K562 (cell line): ENCODE data around the gene QSOX2. TPM values are rescaled to one million over a fixed set of nuclear protein-coding genes. Genes with fewer than 3 reads are reported as not detected.

ENCODE experiments used
- ATAC-seq: fragments of 200-7000 bp; cut with Tn5 transposase; 3 replicates; pipeline ENCODE4 v1.9.1; 2020; ENCODE audit warnings: moderate library complexity
- BruUV-seq: library from RNA; stranded (reverse); fragments of 400-500 nt; replicated peaks from 2 replicates; lab custom pipeline; 2021; lab: Mats Ljungman, UMichigan
- CTCF ChIA-PET: fragments of 300-600 bp; formaldehyde crosslinking; extraction: SDS; loops from one replicate; lab custom pipeline; 2021; ENCODE audit warnings: low intra/inter-chr PET ratio; lab: Yijun Ruan, JAX
- POLR2A ChIA-PET: fragments of 300-600, 350-650 bp; sonication (Branson Sonifier 250); formaldehyde crosslinking; extraction: SDS; loops from one replicate; lab custom pipeline; 2021; ENCODE audit warnings: antibody characterized with exemption, inconsistent platforms; lab: Yijun Ruan, JAX
- DNase-seq, 4 experiments: peaks; one replicate each; pipeline versions ENCODE4 v3.0.0 to v3.0.0-alpha.2; 2011 to 2018; ENCODE audit warnings: low spot score in 3 of 4, mixed read lengths in 3 of 4; ENCODE audit errors: extremely low read depth in 1 of 4
- FAIRE-seq: peaks from 2 replicates; lab custom pipeline; 2011; peaks lifted over from hg19 to GRCh38; lab: Jason Lieb, UNC
- H2AFZ ChIP-seq: 2 replicates; pipeline ENCODE4 v1.6.0; 2011; ENCODE audit warnings: low read depth, low read length, control low read depth, inconsistent platforms
- H3K27ac ChIP-seq: fragments of 200-600 bp; 3 replicates; pipeline ENCODE4 v1.8.0; 2011; ENCODE audit warnings: low read depth, mild to moderate bottlenecking, control low read depth, inconsistent platforms, low read length, moderate library complexity, mixed read lengths; ENCODE audit errors: extremely low read depth
- H3K27me3 ChIP-seq, 2 experiments: fragments of 300-600 bp in 1 of 2; 2 replicates in 1 of 2; 3 replicates in 1 of 2; pipeline versions ENCODE4 v1.6.0 to v1.8.0; 2011; ENCODE audit warnings: inconsistent platforms in 2 of 2, low read length in 2 of 2, mild to moderate bottlenecking in 1 of 2, mixed read lengths in 1 of 2, moderate library complexity in 1 of 2; ENCODE audit not compliant: control insufficient read depth in 2 of 2, insufficient read depth in 2 of 2
- H3K36me3 ChIP-seq: fragments of 300-600 bp; 3 replicates; pipeline ENCODE4 v1.8.0; 2011; ENCODE audit warnings: mild to moderate bottlenecking, low read length, inconsistent platforms; ENCODE audit not compliant: control insufficient read depth, insufficient read depth
- H3K4me1 ChIP-seq, 2 experiments: fragments of 200-600 bp in 1 of 2; replicated peaks in 1 of 2; 2 replicates in 1 of 2; 3 replicates in 1 of 2; pipeline versions ENCODE4 v1.5.1 to v1.8.0; 2011; ENCODE audit warnings: inconsistent platforms in 2 of 2, low read length in 2 of 2, mild to moderate bottlenecking in 1 of 2, mixed read lengths in 1 of 2, moderate library complexity in 1 of 2; ENCODE audit not compliant: control insufficient read depth in 2 of 2, insufficient read depth in 2 of 2
- H3K4me2 ChIP-seq: 2 replicates; pipeline ENCODE4 v1.6.1; 2011; ENCODE audit warnings: low read length, control low read depth, inconsistent platforms, mixed read lengths; ENCODE audit not compliant: insufficient read depth
- H3K4me3 ChIP-seq: fragments of 200-600 bp; sonication (generic), shearing (Covaris generic); 2 replicates; pipeline ENCODE4 v1.5.1; 2016; ENCODE audit warnings: control low read depth, inconsistent platforms
- H3K79me2 ChIP-seq: fragments of 200-600 bp; 3 replicates; pipeline ENCODE4 v1.8.0; 2011; ENCODE audit warnings: low read length, inconsistent platforms; ENCODE audit not compliant: control insufficient read depth, insufficient read depth
- H3K9ac ChIP-seq, 2 experiments: 2 replicates each; pipeline versions ENCODE4 v1.6.0 to v1.6.1; 2011; ENCODE audit warnings: low read depth in 2 of 2, low read length in 2 of 2, control low read depth in 1 of 2, inconsistent platforms in 1 of 2, mild to moderate bottlenecking in 1 of 2, mixed read lengths in 1 of 2; ENCODE audit not compliant: insufficient read depth in 1 of 2
- H3K9me1 ChIP-seq: one replicate; pipeline ENCODE4 v1.6.0; 2011; ENCODE audit warnings: inconsistent platforms, mild to moderate bottlenecking, low read length, moderate library complexity; ENCODE audit not compliant: control insufficient read depth, insufficient read depth
- H3K9me3 ChIP-seq: replicated peaks from 2 replicates; pipeline ENCODE4 v1.5.1; 2011; ENCODE audit warnings: low read depth, low read length, inconsistent platforms; ENCODE audit not compliant: control insufficient read depth, insufficient read depth
- H4K20me1 ChIP-seq: replicated peaks from 2 replicates; pipeline ENCODE4 v1.6.1; 2011; ENCODE audit warnings: low read length, inconsistent platforms, mixed read lengths; ENCODE audit not compliant: control insufficient read depth, insufficient read depth
- CTCF ChIP-seq, 3 experiments: IDR thresholded peaks in 2 of 3; conservative IDR thresholded peaks in 1 of 3; 2 replicates each; pipeline ENCODE4 v1.5.1; 2011 to 2012; ENCODE audit warnings: low read length in 3 of 3, mild to moderate bottlenecking in 3 of 3, control low read depth in 2 of 3, improper control_type of control experiment in 1 of 3, inconsistent platforms in 1 of 3, low read depth in 1 of 3, mixed read lengths in 1 of 3, moderate library complexity in 1 of 3; ENCODE audit not compliant: insufficient read depth in 2 of 3
- KLF6 ChIP-seq: fragments of 250-450 bp; sonication (Bioruptor Pico); IDR thresholded peaks from 2 replicates; pipeline ENCODE4 v1.4.0; 2020; ENCODE audit warnings: mild to moderate bottlenecking, moderate library complexity, borderline replicate concordance
- MYBL2 ChIP-seq, 2 experiments: fragments of 450-650 bp in 1 of 2; sonication (generic) in 1 of 2; formaldehyde crosslinking in 1 of 2; IDR thresholded peaks; 2 replicates each; pipeline versions ENCODE4 v1.6.1 to v1.8.1; 2017 to 2022; ENCODE audit warnings: borderline replicate concordance in 1 of 2, inconsistent platforms in 1 of 2, low read depth in 1 of 2, mild to moderate bottlenecking in 1 of 2, missing genetic modification reagents in 1 of 2, moderate library complexity in 1 of 2
- RUNX1 ChIP-seq: sonication (generic); IDR thresholded peaks from 2 replicates; pipeline ENCODE4 v1.6.1; 2016; ENCODE audit warnings: antibody characterized with exemption, low read depth
- SAFB2 ChIP-seq: fragments of 200-400 bp; formaldehyde crosslinking; IDR thresholded peaks from 2 replicates; pipeline ENCODE4 v1.6.1; 2018; ENCODE audit warnings: borderline replicate concordance, low read length, low read depth, moderate library complexity; ENCODE audit not compliant: severe bottlenecking
- SIN3A ChIP-seq, 2 experiments: fragments of 150-350 bp in 1 of 2; IDR thresholded peaks; 2 replicates each; pipeline ENCODE4 v1.6.1; 2011 to 2016; ENCODE audit warnings: borderline replicate concordance in 2 of 2, low read depth in 2 of 2, low read length in 2 of 2, mild to moderate bottlenecking in 2 of 2, moderate library complexity in 2 of 2; ENCODE audit not compliant: control insufficient read depth in 1 of 2
- TCFL5 ChIP-seq: fragments of 250-450 bp; sonication (Bioruptor Pico); conservative IDR thresholded peaks from 2 replicates; pipeline ENCODE4 v1.6.1; 2021; ENCODE audit warnings: mild to moderate bottlenecking, moderate library complexity, matching md5 sums
- XRCC4 ChIP-seq: IDR thresholded peaks from one replicate; pipeline ENCODE4 v1.6.1; 2011; ENCODE audit not compliant: insufficient read depth, insufficient read length; ENCODE audit errors: extremely low read depth
- ZBTB1 ChIP-seq: sonication (generic); formaldehyde crosslinking; IDR thresholded peaks from 2 replicates; pipeline ENCODE4 v1.8.1; 2023; ENCODE audit warnings: missing genetic modification reagents, low read depth, mild to moderate bottlenecking, borderline replicate concordance
- ZFP36 ChIP-seq: fragments of 150-350 bp; IDR thresholded peaks from 2 replicates; pipeline ENCODE4 v1.6.1; 2018; ENCODE audit warnings: low read length, low read depth; ENCODE audit not compliant: partially characterized antibody
- ZNF263 ChIP-seq: sonication (generic); formaldehyde crosslinking; IDR thresholded peaks from 2 replicates; pipeline ENCODE4 v1.8.0; 2022; ENCODE audit warnings: mild to moderate bottlenecking, missing genetic modification reagents, borderline replicate concordance
- ZNF696 ChIP-seq: fragments of 250-450 bp; sonication (Bioruptor Pico); conservative IDR thresholded peaks from 2 replicates; pipeline ENCODE4 v1.4.0; 2020; ENCODE audit warnings: mild to moderate bottlenecking, moderate library complexity
- WGBS: fragments of 100-300 bp; shearing (Covaris generic); methylation state at CpG from one replicate; pipeline ENCODE4 v1.1.6; 2016; ENCODE audit warnings: low coverage, mixed read lengths; ENCODE audit not compliant: insufficient coverage; ENCODE audit errors: missing lambda C conversion rate; 5-methylcytosine and 5-hydroxymethylcytosine counted together
- in situ Hi-C: fragments of 300-500 bp; cut with MboI; formaldehyde crosslinking; loops from 4 replicates; pipeline ENCODE4 v1.15.0; 2018; ENCODE audit warnings: inconsistent platforms, mixed read lengths
- intact Hi-C: fragments of 100-400 bp; cut with micrococcal nuclease; formaldehyde crosslinking; loops from 2 replicates; pipeline ENCODE4 v1.14.2; 2022
- polyA plus RNA-seq, 8 experiments: library from polyadenylated mRNA; depleted of rRNA in 4 of 8; stranded (reverse) in 5 of 8; unstranded in 3 of 8; fragments of >200 nt; fragmentation: Nextera tagmentation in 2 of 8; fragmentation: Illumina TruSeq in 1 of 8; extraction: Ambion mirVana in 2 of 8; extraction: Trizol in 1 of 8; gene quantifications; 2 replicates each; pipeline versions ENCODE4 v1.2.1 to v1.2.3, GENCODE V29; 2011 to 2014; ENCODE audit warnings: inconsistent platforms in 1 of 8, missing spikeins in 1 of 8
- total RNA-seq, 7 experiments: library from RNA; depleted of rRNA in 6 of 7; stranded (reverse); fragments of >200 nt in 6 of 7; fragmentation: Illumina TruSeq in 2 of 7; extraction: Trizol in 2 of 7; gene quantifications; 2 replicates each; pipeline versions ENCODE4 v1.2.1 to v1.2.3, GENCODE V29; 2011 to 2021; ENCODE audit warnings: low replicate concordance in 1 of 7

Gene QSOX2
- total and polyA plus RNA-seq, 9 of the 15 experiments (the other 6 are each of a cell fraction or from before 2014, with no cell fraction given) = 0.51 to 23.7 (median 12.7) TPM

- Histone ChIP-seq H3K36me3 (no peaks in the 10 kb centered on the region), H3K4me2 (no peak overlapping the region), H3K9ac (no peak overlapping the region; a peak in 1 of 4 replicates), H2AFZ (no peak overlapping the region), H3K4me1 (peaks cover 0 to 37% of the 10 kb centered on the region in 2 experiments; a peak in 2 of 5 replicates), H3K9me1 (no peaks in the 10 kb centered on the region), H3K4me3 (no peak overlapping the region), H3K27me3 (peaks cover 41 to 83% of the 10 kb centered on the region in 2 experiments), H3K9me3 (no peaks in the 10 kb centered on the region), H4K20me1 (peaks cover 4% of the 10 kb centered on the region), H3K27ac (no peak overlapping the region), H3K79me2 (no peaks in the 10 kb centered on the region)
- TF ChIP-seq MYBL2 (IDR thresholded peaks at IDR 0.05; ENCODE audit: low read depth) (no peak), MYBL2 (CRISPR knock-in tag; IDR thresholded peaks at IDR 0.05; ENCODE audit: borderline replicate concordance) (no peak), ZNF263 (CRISPR knock-in tag) (peak; percentile 76; the same call in 1 of the 2 replicates)
- no TSS peak for BruUV-seq
- CTCF ChIA-PET = no interaction called here
- FAIRE-seq = no peak
- POLR2A ChIA-PET = interaction anchor here (1.0 kb wide), 1 partner anchor 30 kb away, joined by 3 read pairs; no protein-coding TSS in a partner anchor
- ATAC-seq = no peak; the same call in 2 of the 3 replicates
- no peak for DNase-seq
- in situ Hi-C loops = no loop called here
- intact Hi-C loops = no loop called here
- 8% methylated on average over 8 of the region's 8 CpGs for WGBS
Observed at GRCh38 chr9:136181784-136182419, 63.7 kb downstream of the QSOX2 start.

- H3K9ac ChIP-seq = peak overlapping the region in 1 of 2 experiments; percentile 52; a peak in 1 of 4 replicates
- POLR2A ChIA-PET = no interaction called here
- TF ChIP-seq ZNF696 (CRISPR knock-in tag) (no peak), ZBTB1 (CRISPR knock-in tag) (no peak), CTCF (IDR thresholded peaks at IDR 0.05 in 2 of 3, conservative IDR thresholded peaks at IDR 0.05 in 1 of 3; ENCODE audit: insufficient read depth in 2 of 3, low read depth in 1 of 3, low read length in 3 of 3) (no peak), SIN3A (IDR thresholded peaks at IDR 0.05; ENCODE audit: borderline replicate concordance in 2 of 2, control insufficient read depth in 1 of 2, low read depth in 2 of 2, low read length in 2 of 2) (no peak), ZFP36 (no peak), XRCC4 (no peak), SAFB2 (no peak), TCFL5 (CRISPR knock-in tag) (no peak), RUNX1 (no peak), KLF6 (CRISPR knock-in tag) (no peak)
Observed at GRCh38 chr9:136180586-136180985, 65.0 kb downstream of the QSOX2 start.

More at GRCh38 chr9:136180586-136180985, 65.0 kb downstream of the QSOX2 start:
- Histone ChIP-seq H3K4me2 (no peak overlapping the region), H3K36me3 (no peaks in the 10 kb centered on the region), H2AFZ (no peak overlapping the region), H3K4me3 (no peak overlapping the region), H3K4me1 (peaks cover 0 to 29% of the 10 kb centered on the region in 2 experiments; a peak in 2 of 5 replicates), H3K9me3 (no peaks in the 10 kb centered on the region), H3K79me2 (no peaks in the 10 kb centered on the region), H4K20me1 (peaks cover 4% of the 10 kb centered on the region), H3K9me1 (no peaks in the 10 kb centered on the region), H3K27me3 (peaks cover 37 to 76% of the 10 kb centered on the region in 2 experiments), H3K27ac (no peak overlapping the region)
- intact Hi-C loops (no loop called here), in situ Hi-C loops (no loop called here)
- DNase-seq (no peak), ATAC-seq (no peak), FAIRE-seq (no peak)
- CTCF ChIA-PET = no interaction called here
- WGBS = 15% methylated on average over 11 of the region's 11 CpGs
- no TSS peak for BruUV-seq
